GM12801 (cell line): ENCODE results near the gene INSC.

Source experiments
- TF ChIP-seq, protein P1 (sequence below): IDR thresholded peaks from one replicate; pipeline ENCODE4 v1.5.1; 2011; ENCODE audit warnings: control low read depth; ENCODE audit not compliant: insufficient read length; ENCODE audit errors: extremely low read depth

INSC gene

GRCh38 chr11:15128621-15129020, 13.9 kb downstream of the INSC start:
- TF ChIP-seq, protein P1, sequence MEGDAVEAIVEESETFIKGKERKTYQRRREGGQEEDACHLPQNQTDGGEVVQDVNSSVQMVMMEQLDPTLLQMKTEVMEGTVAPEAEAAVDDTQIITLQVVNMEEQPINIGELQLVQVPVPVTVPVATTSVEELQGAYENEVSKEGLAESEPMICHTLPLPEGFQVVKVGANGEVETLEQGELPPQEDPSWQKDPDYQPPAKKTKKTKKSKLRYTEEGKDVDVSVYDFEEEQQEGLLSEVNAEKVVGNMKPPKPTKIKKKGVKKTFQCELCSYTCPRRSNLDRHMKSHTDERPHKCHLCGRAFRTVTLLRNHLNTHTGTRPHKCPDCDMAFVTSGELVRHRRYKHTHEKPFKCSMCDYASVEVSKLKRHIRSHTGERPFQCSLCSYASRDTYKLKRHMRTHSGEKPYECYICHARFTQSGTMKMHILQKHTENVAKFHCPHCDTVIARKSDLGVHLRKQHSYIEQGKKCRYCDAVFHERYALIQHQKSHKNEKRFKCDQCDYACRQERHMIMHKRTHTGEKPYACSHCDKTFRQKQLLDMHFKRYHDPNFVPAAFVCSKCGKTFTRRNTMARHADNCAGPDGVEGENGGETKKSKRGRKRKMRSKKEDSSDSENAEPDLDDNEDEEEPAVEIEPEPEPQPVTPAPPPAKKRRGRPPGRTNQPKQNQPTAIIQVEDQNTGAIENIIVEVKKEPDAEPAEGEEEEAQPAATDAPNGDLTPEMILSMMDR: no peak

DNA sequence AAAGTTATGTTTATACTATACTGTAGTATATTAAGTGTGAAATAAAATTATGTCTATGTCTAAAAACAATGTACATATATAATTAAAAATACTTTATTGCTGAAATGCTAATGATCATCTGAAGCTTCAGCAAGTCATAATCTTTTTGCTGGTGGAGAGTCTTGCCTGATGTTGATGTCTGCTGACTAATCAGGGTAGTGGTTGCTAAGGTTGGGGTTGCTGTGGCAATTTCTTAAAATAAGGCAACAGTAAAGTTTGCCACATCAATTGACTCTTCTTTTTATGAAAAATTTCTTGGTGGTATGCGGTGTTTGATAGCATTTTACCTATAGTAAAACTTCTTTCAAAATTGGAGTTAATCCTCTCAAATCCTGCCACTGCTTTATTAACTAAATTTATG, 21.4 kb downstream of the INSC start:
- TF ChIP-seq, protein P1: no peak

- TF ChIP-seq, protein P1: no peak
Measured at GRCh38 chr11:15139096-15139770, 24.5 kb downstream of the INSC start.

- TF ChIP-seq, protein P1: no peak
Measured at GRCh38 chr11:15139958-15140659, 25.4 kb downstream of the INSC start.

- TF ChIP-seq, protein P1: no peak
Measured at GRCh38 chr11:15141381-15141780, 26.7 kb downstream of the INSC start.

DNA sequence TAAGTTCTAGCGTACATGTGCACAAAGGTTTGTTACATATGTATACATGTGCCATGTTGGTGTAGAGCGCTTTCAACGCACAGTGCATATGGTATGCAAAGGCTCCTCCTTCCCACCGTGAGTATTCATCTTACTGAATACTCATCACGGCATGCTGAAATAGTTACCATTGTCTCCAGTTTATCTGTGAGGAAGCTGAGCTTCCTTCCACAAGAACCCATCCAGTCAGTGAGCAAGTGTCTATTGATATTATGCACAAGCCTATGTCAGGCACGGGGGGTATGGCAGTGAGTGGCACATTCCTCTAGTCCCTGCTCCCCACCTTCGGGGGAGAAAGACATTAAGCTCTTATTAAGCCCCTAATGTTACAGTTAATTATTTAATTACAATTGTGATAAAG, 28.1 kb downstream of the INSC start:
- TF ChIP-seq, protein P1: no peak

- TF ChIP-seq, protein P1: no peak
Measured at GRCh38 chr11:15143855-15144254, 29.1 kb downstream of the INSC start.
